ENCODE data around the gene MYL6. TPM values are rescaled to one million over a fixed set of nuclear protein-coding genes. Genes with fewer than 3 reads are reported as not detected.

The MYL6 gene
- total and polyA plus RNA-seq, 9 of the 15 experiments (the other 6 are each of a cell fraction or from before 2014, with no cell fraction given): 557 to 1,664 (median 958) TPM

- TF ChIP-seq BRF1 (IDR thresholded peaks at IDR 0.05; ENCODE audit: borderline replicate concordance, extremely low read depth, insufficient read length): no peak
- peak in 2 of 3 experiments; percentile 43 to 56 for TF ChIP-seq YY1 (IDR thresholded peaks at IDR 0.05; ENCODE audit: borderline replicate concordance in 1 of 3, control insufficient read depth in 1 of 3, extremely low read depth in 1 of 3, insufficient read depth in 3 of 3, insufficient read length in 1 of 3, insufficient replicate concordance in 2 of 3, low read depth in 1 of 3, low read length in 2 of 3)
- TF ChIP-seq SETDB1 (IDR thresholded peaks at IDR 0.05; ENCODE audit: low read length): no peak
- TF ChIP-seq ZNF3 (CRISPR knock-in tag; IDR thresholded peaks at IDR 0.05): no peak
- no peak for TF ChIP-seq HES1 (IDR thresholded peaks at IDR 0.05; ENCODE audit: low read depth)
- TF ChIP-seq ZBTB1 (CRISPR knock-in tag; IDR thresholded peaks at IDR 0.05; ENCODE audit: borderline replicate concordance, low read depth): no peak
- peak; percentile 18; the same call in 1 of the 2 replicates for TF ChIP-seq HDAC2 (IDR thresholded peaks at IDR 0.05)
- TF ChIP-seq, protein P1, sequence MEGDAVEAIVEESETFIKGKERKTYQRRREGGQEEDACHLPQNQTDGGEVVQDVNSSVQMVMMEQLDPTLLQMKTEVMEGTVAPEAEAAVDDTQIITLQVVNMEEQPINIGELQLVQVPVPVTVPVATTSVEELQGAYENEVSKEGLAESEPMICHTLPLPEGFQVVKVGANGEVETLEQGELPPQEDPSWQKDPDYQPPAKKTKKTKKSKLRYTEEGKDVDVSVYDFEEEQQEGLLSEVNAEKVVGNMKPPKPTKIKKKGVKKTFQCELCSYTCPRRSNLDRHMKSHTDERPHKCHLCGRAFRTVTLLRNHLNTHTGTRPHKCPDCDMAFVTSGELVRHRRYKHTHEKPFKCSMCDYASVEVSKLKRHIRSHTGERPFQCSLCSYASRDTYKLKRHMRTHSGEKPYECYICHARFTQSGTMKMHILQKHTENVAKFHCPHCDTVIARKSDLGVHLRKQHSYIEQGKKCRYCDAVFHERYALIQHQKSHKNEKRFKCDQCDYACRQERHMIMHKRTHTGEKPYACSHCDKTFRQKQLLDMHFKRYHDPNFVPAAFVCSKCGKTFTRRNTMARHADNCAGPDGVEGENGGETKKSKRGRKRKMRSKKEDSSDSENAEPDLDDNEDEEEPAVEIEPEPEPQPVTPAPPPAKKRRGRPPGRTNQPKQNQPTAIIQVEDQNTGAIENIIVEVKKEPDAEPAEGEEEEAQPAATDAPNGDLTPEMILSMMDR (IDR thresholded peaks at IDR 0.05 in 2 of 3, conservative IDR thresholded peaks at IDR 0.05 in 1 of 3; ENCODE audit: insufficient read depth in 2 of 3, low read depth in 1 of 3, low read length in 3 of 3): peak in 2 of 3 experiments; percentile 3 to 14; a peak in 2 of 6 replicates
- TF ChIP-seq DMBX1 (CRISPR knock-in tag; IDR thresholded peaks at IDR 0.05; ENCODE audit: borderline replicate concordance): no peak
- no peak for TF ChIP-seq MLX (CRISPR knock-in tag; conservative IDR thresholded peaks at IDR 0.05)
- TF ChIP-seq ATF4 (CRISPR knock-in tag; IDR thresholded peaks at IDR 0.05): peak; percentile 58; the same call in 1 of the 2 replicates
- TF ChIP-seq E2F1 (CRISPR knock-in tag; IDR thresholded peaks at IDR 0.05): peak; percentile 98
- no peak for TF ChIP-seq ELF2 (CRISPR knock-in tag; IDR thresholded peaks at IDR 0.05)
- TF ChIP-seq ZNF766 (CRISPR knock-in tag; conservative IDR thresholded peaks at IDR 0.05): no peak
- no peak for TF ChIP-seq ZNF134 (CRISPR knock-in tag; conservative IDR thresholded peaks at IDR 0.05)
- TF ChIP-seq E2F5 (CRISPR knock-in tag; IDR thresholded peaks at IDR 0.05): 0 out of 2 replicates have a peak, but pooled peaks have one; percentile 51
- no peak for TF ChIP-seq EHMT2 (IDR thresholded peaks at IDR 0.05)
- no peak for TF ChIP-seq SRSF1 (IDR thresholded peaks at IDR 0.05; ENCODE audit: low read depth, low read length)
- TF ChIP-seq HDGF (IDR thresholded peaks at IDR 0.05): no peak
- TF ChIP-seq ZC3H8 (IDR thresholded peaks at IDR 0.05): no peak
- TF ChIP-seq DACH1 (IDR thresholded peaks at IDR 0.05; ENCODE audit: partially characterized antibody): no peak
Observed at GRCh38 chr12:56127888-56128669, 30.1 kb upstream of the MYL6 start, which contains the start of gene ESYT1 (continued).

All from K562 (cell line).